NCI-H82 (cell line): ENCODE data around the gene MAP3K14.

Source experiments
- DNase-seq: peaks from one replicate; lab custom pipeline; 2025; lab: John Stamatoyannopoulos, UW

The MAP3K14 gene

GRCh38 chr17:45300060-45300751 is 16.6 kb downstream of the MAP3K14 start:
- DNase-seq: peak; percentile 86

DNA sequence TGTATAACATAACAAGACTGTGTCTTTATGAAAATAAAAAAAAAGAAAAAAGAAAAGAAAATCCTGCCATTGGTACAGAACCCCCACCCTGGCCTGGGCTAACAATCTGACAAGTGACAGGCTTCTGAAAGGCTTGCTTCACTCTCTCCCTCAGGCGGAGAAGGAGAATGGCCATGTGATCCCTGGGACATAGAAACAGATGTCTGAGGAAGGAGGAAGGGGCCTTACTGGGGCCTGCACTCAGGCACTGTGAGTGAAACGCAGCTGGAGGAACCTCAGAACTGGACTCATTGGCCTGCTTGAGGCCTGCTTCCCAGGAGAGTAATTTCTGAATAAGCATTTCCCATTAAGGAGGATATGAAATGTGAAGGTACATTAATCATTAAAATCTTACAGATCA is 17.5 kb downstream of the MAP3K14 start:
- peak; percentile 88 for DNase-seq

- peak; percentile 90 for DNase-seq
These were observed 18.1 kb downstream of the MAP3K14 start for GRCh38 chr17:45298546-45299285.

- no peak for DNase-seq
These were observed 20.0 kb downstream of the MAP3K14 start for GRCh38 chr17:45296833-45297124.

GRCh38 chr17:45296003-45296832 is 20.6 kb downstream of the MAP3K14 start:
- DNase-seq: no peak

DNA sequence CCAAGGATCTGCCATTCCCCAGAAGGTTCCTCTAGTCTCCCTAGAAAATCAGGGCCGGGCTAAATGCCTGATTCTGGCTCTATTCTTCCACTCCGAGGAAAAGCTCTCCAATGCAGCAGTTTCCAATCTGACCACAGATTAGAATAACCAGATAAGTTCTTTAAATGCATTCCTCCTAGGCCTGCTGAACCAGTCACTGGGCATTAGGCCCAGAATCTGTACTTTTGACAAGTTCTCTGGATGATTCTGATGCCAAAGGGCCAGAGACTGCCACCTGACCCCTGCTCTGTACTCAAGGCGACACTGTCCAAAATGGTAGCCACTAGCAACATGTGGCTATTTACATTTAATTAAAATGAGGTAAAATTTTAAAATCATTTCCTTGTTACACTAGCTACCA is 22.3 kb downstream of the MAP3K14 start:
- no peak for DNase-seq

GRCh38 chr17:45293413-45294211 is 23.2 kb downstream of the MAP3K14 start:
- peak; percentile 47 for DNase-seq

GRCh38 chr17:45292696-45293412 is 24.0 kb downstream of the MAP3K14 start:
- DNase-seq: no peak

DNA sequence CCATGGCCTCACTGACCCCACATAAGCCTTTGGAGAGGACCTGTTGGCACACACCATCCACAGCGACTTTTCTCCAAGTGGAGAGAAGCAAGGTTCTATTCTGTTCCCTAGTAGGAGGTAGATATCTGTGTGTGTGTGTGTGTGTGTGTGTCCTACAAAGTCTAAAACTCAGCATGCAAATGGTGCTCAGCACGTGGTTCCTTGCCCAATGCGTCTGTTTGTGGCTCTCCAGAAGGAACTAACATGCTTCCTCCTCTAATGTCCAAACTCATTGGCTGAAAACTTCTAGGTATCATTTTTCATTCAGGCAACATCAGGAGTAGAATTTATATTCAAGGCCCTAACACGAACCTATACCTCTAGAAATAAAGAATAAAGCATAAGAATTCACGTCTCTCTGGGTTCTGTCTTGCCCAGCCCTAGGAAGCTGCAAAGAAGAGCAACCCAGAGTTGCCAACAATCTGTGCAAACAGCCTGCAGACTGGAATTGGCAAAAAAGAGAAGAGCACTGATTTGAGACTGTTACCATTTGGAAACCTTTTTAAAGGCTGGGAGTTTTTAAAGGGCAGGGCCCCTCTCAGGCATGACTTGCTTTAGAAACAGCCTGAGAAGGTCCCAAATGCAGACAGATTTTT is 25.5 kb downstream of the MAP3K14 start:
- no peak for DNase-seq

GRCh38 chr17:45290269-45290765 is 26.5 kb downstream of the MAP3K14 start:
- DNase-seq: no peak

- DNase-seq: no peak
These were observed 27.2 kb downstream of the MAP3K14 start for GRCh38 chr17:45289301-45290268.

DNA sequence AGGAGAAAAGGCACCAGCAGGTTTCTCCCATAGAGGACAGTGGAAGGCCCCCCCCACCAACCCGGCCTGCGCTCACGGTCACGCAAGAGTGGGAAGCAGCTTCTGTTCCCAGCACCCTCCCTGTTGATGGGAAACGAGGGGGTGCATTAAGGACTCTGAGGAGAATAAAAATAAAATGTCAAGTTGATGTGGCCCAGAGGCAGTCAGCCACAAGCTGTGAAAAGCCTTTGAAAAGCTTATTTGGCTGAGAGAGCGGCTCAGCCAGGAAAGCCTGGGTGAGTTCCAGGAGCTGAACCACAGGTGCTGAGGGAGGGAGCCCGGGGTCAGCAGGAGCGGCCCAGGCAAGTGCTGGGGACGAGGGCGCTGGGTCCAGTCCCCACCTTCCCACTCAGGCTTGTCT is 28.0 kb downstream of the MAP3K14 start:
- peak; percentile 72 for DNase-seq

DNA sequence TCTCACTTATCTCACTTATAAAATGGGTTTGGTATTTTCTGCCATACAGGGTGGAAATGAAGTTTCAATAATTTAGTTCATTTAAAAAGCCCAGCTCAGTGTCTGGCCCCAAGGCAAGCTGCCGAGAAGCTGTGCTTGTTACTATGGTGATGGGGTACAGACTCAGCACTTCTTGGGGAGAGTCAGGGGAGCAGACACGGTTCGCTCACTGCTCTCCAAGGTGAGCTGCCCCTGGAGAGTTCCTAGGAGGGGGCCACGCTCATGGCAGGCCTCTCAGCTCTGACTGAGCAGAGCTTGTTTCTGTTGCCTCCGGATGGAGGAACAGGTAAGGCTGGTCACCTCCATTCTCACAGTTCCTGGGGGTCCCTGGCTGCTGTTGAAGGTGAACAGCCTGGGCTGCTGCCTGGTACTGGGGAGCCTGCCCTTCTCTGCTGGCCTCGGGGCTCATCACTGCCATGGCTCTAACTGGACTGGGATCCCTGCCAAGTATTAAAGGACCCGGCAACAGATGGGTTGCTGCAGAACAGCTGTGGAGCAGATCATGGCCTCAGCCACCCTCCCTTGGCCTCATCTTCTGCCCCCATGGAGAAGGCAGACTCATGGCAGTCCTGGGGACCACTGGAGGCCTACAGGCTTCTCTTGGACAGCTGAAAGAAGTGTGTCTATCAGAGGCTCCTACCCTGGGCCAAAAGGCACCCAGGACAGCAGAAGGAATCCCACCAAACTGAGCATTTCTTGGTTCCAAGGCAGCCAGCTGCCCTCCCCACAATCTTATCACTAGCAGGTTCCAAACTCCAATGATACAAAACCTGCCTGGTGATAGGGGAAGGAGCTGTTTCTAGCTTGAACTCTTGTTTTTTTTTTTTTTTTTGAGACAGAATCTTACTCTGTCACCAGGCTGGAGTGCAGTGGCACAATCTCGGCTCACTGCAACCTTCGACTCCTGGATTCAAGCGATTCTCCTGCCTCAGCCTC is 29.0 kb downstream of the MAP3K14 start:
- DNase-seq: peak; percentile 96

- no peak for DNase-seq
These were observed 30.5 kb downstream of the MAP3K14 start for GRCh38 chr17:45286286-45286685.

DNA sequence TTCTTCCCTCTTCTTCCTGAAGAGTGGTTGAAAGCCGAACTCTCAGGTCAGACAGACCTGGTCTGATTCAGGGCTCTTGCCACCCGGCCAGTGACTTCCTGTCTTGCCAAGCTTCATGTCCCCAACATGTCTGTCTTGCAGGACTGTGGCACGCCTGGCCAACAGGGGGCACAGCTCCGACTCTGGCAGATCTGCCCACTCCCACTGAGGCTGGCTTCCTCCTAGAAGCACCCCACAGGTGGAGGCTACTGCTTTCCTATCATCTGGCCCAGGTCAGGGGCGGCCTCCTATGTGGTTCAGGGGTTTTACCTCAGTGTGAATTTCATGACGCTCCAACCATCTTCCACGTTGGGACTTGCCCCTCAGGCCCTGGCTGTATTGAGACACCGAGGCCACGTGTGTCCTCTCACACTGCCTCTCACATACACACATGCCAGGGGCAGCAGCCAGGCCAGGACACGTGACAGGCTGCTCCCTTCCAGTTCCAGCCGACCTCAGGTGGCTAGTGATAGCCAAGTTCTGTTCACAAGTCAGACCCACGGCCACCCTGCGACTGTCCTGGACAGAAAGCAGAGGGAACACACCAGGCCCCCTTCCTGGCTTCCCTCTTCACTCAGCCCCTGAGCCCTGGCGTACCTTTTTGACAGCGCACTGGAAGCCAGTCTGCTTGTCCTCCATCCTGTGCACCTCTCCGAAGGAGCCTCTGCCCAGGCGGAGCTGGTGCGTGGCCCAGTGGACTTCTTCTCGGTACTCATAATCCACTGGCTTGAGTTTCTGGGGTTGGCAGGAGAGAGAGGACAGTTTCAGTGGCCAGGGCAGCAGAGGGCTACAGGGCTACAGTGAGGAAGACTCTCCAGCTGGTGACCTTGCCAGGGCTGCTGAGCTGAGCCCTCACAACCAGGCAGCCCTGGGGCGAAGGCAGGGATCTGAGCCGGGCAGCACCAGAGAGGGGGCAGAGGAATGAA is 32.4 kb downstream of the MAP3K14 start:
- DNase-seq: no peak

- DNase-seq: no peak
These were observed 33.1 kb downstream of the MAP3K14 start for GRCh38 chr17:45283711-45284110.
